NCI-H345 (cell line): ENCODE data around the gene STK31.
"Not testable (repeated sequence)": the region's sequence is repeated elsewhere in the genome, so short reads cannot be mapped to it uniquely, and the experiment has no call there.

ENCODE experiments used
- DNase-seq: peaks from one replicate; lab custom pipeline; 2025; lab: John Stamatoyannopoulos, UW

STK31 gene, protein sequence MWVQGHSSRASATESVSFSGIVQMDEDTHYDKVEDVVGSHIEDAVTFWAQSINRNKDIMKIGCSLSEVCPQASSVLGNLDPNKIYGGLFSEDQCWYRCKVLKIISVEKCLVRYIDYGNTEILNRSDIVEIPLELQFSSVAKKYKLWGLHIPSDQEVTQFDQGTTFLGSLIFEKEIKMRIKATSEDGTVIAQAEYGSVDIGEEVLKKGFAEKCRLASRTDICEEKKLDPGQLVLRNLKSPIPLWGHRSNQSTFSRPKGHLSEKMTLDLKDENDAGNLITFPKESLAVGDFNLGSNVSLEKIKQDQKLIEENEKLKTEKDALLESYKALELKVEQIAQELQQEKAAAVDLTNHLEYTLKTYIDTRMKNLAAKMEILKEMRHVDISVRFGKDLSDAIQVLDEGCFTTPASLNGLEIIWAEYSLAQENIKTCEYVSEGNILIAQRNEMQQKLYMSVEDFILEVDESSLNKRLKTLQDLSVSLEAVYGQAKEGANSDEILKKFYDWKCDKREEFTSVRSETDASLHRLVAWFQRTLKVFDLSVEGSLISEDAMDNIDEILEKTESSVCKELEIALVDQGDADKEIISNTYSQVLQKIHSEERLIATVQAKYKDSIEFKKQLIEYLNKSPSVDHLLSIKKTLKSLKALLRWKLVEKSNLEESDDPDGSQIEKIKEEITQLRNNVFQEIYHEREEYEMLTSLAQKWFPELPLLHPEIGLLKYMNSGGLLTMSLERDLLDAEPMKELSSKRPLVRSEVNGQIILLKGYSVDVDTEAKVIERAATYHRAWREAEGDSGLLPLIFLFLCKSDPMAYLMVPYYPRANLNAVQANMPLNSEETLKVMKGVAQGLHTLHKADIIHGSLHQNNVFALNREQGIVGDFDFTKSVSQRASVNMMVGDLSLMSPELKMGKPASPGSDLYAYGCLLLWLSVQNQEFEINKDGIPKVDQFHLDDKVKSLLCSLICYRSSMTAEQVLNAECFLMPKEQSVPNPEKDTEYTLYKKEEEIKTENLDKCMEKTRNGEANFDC

DNA sequence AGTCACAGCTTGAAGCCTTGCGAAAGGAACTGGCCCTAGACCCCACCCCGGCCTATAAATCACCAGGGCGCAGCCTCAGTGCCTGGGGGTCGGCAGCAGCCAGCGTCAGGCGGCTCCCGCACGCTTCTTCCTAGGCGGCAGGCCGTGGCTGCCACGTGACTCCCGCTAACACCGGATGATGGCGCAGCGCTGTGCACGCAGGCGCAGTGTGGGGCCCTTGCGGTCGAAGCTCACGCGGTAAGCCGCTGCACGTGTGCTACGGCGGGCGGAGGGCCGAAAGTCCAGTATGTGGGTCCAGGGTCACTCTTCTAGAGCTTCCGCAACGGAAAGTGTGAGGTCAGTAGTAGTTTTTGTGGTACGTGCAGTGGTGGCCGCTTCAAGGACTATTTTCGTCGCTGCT lies at the start of gene STK31:
Gene STK31, plus strand, starts transcription at position 220 of the 400 bp plus-strand sequence. Its CDS starts 67 bp downstream, at position 287.
- no peak for DNase-seq

DNA sequence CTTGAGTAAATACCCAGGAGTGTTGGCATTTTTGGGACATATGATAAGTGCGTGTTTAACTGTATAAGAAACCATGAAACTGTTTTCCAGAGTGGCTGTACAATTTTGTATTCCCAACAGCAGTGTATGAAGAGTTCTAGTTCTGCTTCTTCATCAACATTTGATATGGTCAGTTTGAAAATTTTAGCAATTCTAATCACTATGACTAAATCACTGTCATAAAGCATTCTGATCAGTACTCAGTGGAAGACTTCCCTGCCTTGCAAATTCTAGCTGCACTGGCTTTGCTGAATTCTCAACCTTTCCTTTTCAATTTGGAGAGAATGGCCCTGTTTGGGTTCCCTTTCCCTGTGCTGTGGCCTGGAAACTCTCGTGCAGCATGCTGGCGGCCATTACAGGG lies 48.6 kb upstream of the STK31 start:
- DNase-seq: no peak

GRCh38 chr7:23662124-23662983 lies 47.7 kb upstream of the STK31 start:
- DNase-seq: no peak

DNA sequence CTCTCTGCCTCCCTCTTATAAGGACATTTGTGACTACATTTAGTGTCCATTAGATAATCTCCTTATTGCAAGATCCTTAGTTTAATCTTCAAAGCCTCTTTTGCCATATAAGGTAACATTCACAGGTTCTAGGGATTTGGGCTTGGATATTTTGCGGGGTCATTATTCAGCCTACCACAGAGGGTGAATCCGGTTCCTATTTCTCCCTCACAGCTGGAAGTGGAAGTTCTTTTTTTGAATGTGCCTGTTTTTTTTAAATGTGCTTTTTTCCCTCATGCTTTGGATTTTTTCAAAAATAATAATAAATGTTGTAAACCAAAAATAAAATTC lies 47.1 kb upstream of the STK31 start:
- DNase-seq: no peak

DNA sequence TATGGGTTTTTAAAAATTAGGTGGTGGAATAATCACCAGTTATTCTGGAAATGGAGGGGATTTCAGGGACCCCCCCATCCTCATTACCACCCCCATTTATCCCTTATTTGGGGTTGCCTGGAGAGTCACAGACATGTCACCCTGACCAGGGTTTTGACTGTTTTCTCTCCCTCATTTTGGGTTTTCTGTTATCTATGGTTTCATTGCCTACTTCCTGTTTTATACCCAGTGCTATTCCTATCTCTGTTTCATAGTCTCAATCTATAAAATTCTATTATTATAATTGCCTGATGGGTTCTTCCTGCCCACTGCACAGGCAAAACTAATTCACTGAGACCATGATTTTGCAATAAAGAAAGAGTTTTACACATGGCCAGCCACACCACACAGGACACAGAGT lies 45.9 kb upstream of the STK31 start:
- no peak for DNase-seq

DNA sequence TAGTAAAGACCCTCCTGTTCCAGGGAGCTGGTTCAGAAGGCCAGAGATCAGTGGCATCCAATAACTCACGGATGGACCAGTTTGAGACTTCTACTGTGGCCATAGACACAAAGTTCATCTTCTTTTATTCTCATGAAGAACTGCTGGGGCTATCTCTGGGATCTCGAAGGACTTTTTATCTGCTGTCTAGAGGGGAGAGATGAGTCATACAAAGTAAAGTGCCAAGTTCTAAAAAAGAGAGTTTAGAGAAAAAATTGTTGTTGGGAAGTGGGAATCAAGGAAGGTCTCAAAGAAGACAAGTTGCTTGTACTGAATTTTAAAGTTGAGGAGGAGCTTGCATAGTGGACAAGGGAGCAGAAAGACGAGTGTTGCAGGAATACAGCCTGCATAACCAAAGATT lies 38.0 kb upstream of the STK31 start:
- no peak for DNase-seq

- DNase-seq: peak; percentile 91
These were observed 30.1 kb upstream of the STK31 start, which contains the start of gene FAM221A for GRCh38 chr7:23679898-23680413. Gene FAM221A (plus strand): TSS chr7:23680199. CDS start chr7:23680219, 20 bp downstream.

GRCh38 chr7:23680414-23681405 lies 29.3 kb upstream of the STK31 start:
- DNase-seq: peak; percentile 76

DNA sequence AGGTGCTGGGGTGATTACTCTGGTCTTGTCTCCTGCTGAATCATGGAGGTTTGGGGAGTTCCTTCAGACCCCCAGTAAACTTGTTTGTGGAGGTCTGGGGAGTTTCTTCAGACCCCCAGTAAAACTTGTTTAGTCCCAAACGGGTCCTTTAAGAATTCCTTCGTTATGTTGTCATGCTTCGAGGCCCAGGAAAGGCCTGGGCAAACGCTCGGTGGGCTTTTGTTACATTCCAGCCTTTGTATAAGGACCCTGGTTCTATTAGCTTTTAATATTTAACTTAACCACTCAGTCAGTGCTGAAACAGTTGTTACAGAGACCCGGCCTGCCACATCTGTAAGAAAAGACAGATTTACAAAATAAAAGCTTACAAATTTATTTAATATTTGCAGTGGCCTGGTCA lies 26.0 kb upstream of the STK31 start:
- not testable (repeated sequence) for DNase-seq

DNA sequence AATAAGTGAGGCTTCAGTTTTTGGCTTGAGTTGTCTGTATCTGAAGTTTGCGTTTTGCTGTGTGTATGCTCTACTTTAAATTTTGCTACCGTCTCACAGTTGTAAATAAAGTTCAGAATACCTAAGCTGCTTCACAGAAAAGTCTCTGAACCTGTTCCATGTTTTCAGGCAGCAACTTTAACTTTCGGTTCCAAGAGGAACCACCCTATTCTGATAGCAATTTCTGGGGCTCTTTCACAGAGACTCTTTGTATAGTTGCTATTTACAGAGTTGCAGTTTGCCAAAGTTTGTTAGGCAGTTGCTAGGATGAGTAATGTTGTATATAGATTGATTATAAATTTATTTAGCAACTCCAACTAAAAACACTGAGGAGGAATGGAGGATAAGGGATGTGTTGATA lies 24.3 kb upstream of the STK31 start:
- no peak for DNase-seq

DNA sequence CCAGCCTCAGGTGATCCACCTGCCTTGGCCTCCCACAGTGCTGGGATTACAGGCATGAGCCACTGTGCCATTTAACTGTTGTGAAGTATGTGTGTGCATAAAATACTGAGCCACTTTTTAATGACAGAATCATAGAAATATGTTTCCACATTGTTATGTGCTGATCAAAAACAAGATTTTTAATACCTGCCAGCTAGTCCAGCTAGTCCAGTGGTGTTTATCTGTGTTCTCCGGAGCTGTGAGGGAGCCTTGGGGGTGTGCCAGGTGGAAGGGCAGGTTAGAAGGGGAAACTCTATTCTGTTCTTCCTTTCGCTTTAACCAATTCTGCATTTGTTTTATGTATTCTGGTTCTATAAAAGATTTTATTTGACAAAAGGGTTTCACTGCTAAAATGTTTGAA lies 23.0 kb upstream of the STK31 start:
- DNase-seq: no peak

- no peak for DNase-seq
These were observed 20.9 kb upstream of the STK31 start for GRCh38 chr7:23689165-23689564.

DNA sequence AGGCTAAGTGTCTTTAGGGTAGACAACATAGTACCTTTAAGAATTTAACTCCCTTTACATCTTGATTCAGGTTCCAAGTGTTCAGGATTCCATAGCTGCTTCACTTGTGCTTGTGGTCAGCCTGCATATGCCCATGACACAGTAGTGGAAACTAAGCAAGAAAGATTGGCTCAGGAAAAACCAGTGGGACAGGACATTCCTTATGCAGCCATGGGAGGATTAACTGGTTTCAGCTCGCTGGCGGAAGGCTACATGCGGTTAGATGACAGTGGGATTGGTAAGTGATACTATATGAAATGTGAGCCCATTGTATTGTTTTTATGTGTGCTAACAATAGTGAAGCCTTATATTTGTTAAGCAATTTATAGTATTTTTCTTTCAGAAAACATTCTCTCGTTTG lies 18.7 kb upstream of the STK31 start:
- DNase-seq: no peak

DNA sequence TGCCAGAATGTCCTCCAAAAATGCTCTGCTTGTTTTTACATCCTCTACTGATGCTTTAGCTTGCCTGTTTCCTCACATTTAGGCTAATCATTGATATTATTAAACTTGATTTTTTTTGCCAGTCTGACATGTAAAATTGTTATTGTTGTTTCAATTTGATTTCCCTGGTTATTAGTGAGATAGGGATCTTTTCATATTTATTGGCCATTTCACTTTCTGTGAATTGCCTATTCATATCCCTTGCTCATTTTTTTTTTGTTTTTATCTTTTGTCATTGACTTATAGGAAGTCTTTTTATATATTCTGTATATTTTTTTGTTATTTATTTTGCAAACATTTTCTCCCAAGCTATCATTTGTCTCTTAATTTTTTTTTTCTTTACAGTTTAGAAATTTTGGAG lies 16.8 kb upstream of the STK31 start:
- no peak for DNase-seq

- peak; percentile 1 for DNase-seq
These were observed 13.0 kb upstream of the STK31 start for GRCh38 chr7:23696916-23697441.

DNA sequence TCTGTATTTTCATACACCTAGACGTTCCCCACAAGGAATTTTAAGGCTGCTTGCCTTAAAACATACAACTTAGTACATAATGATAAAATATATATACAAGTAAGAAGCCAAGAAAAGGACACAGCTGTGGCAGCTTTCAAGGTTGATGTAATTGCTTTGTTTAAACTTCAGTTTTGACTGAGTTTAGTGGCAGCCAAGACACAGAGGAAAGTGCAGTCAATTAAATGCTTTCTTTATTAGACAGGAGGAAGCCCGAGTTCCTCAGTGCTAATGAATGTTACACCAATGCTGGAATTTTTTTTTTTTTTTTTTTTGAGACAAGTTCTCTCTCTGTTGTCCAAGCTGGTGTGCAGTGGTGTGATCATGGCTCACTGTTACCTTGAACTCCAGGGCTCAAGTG lies 11.2 kb upstream of the STK31 start:
- DNase-seq: no peak

GRCh38 chr7:23700046-23700445 lies 10.0 kb upstream of the STK31 start:
- DNase-seq: no peak

- DNase-seq: no peak
These were observed 803 bp upstream of the STK31 start for GRCh38 chr7:23709081-23709750.
